Ovary (tissue), 9 donors: ENCODE results near the gene CELA2A. TPM values are rescaled to one million over a fixed set of nuclear protein-coding genes. Genes with fewer than 3 reads are reported as not detected.

Experiments used
- DNase-seq, 5 donors: peaks; one replicate each; pipeline ENCODE4 v3.0.0-alpha.2; 2019 to 2020
- H3K27ac ChIP-seq, 2 donors: fragments of 200-600 bp; one replicate each; pipeline versions ENCODE4 v1.5.1 to v1.8.0; 2019 to 2022
- H3K27me3 ChIP-seq: fragments of 200-600 bp; one replicate; pipeline ENCODE4 v1.8.0; 2022
- H3K36me3 ChIP-seq: fragments of 200-600 bp; sonication (generic); one replicate; pipeline ENCODE4 v1.5.1; 2019
- H3K4me1 ChIP-seq: one replicate; pipeline ENCODE4 v1.8.1; 2013; ENCODE audit warnings: mild to moderate bottlenecking, moderate library complexity; ENCODE audit not compliant: insufficient read depth
- H3K4me3 ChIP-seq: fragments of 200-600 bp; sonication (generic); one replicate; pipeline ENCODE4 v1.5.1; 2017
- H3K9me3 ChIP-seq, 2 donors: fragments of 200-600 bp in 1 of 2; sonication (generic) in 1 of 2; one replicate each; pipeline versions ENCODE4 v1.5.1 to v1.8.1; 2013 to 2019; ENCODE audit warnings: mild to moderate bottlenecking in 1 of 2, moderate library complexity in 1 of 2
- CTCF ChIP-seq, 3 donors: fragments of 450-650 bp in 2 of 3; fragments of 200-600 bp in 1 of 3; IDR thresholded peaks; one replicate each; pipeline versions ENCODE4 v1.5.1 to v1.8.0; 2016 to 2022; ENCODE audit warnings: antibody characterized with exemption in 3 of 3, mild to moderate bottlenecking in 1 of 3
- EP300 ChIP-seq: sonication (generic); formaldehyde crosslinking; IDR thresholded peaks from one replicate; pipeline ENCODE4 v1.6.1; 2017; ENCODE audit warnings: antibody characterized with exemption
- POLR2A ChIP-seq: fragments of 450-650 bp; IDR thresholded peaks from one replicate; pipeline ENCODE4 v1.6.1; 2017; ENCODE audit warnings: antibody characterized with exemption, mild to moderate bottlenecking, moderate library complexity
- WGBS, 3 donors: extraction: QIAGEN DNeasy Blood & Tissue Kit in 1 of 3; methylation state at CpG; one replicate each; pipeline versions ENCODE4 v1.1.5 to v1.1.7; 2013 to 2017; 5-methylcytosine and 5-hydroxymethylcytosine counted together
- intact Hi-C, 4 donors: fragments of 100-400 bp; cut with DNase I; formaldehyde crosslinking; loops; one replicate each; pipeline versions ENCODE4 v1.11.0 to v1.15.1; 2022 to 2023
- polyA plus RNA-seq, 2 donors: library from polyadenylated mRNA; stranded (reverse); fragments of 200-250 nt in 1 of 2; fragments of 350-450 nt in 1 of 2; fragmentation: Illumina TruSeq in 1 of 2; extraction: RNeasy Lipid Tissue Mini Kit (QIAGEN cat#74804) in 1 of 2; gene quantifications; one replicate each; pipeline ENCODE4 v1.2.3, GENCODE V29; 2013 to 2014
- total RNA-seq, 7 donors: library from RNA; depleted of rRNA in 2 of 7; stranded (reverse); fragments of >200 nt in 2 of 7; fragmentation: NEBNext Ultra II Directional in 3 of 7; extraction: Animal tissue kit (Norgen Biotek cat#: 25700) in 3 of 7; gene quantifications; one replicate each; pipeline versions ENCODE4 v1.1.0 to v1.2.4, GENCODE V29; 2016 to 2023
- donor health status: DM: no; HTN: no; CAD: no; lungs with moderate emphysema.
- donor health status: DM: no; HTN: no; CAD: no.
- donor health status: Bipolar disorder and iron deficiency.
- donor health status: DM: yes; HTN: yes; CAD: no.
- donor health status: DM: no; HTN: no; CAD: no.
- donor health status: DM: yes; HTN: yes; CAD: no.

CELA2A gene
- total and polyA plus RNA-seq, 9 donors = 0.92 to 9.4 (median 5.0) TPM; not detected in 5

GRCh38 chr1:15412843-15413242 is 43.7 kb upstream of the CELA2A start:
- Histone ChIP-seq H3K9me3 (no peaks in the 10 kb centered on the region), H3K27me3 (no peaks in the 10 kb centered on the region), H3K4me1 (peaks cover 17% of the 10 kb centered on the region), H3K36me3 (no peaks in the 10 kb centered on the region), H3K27ac (no peak overlapping the region), H3K4me3 (no peak overlapping the region)
- intact Hi-C loops = no loop called here
- peak in 1 of 5 donors; percentile 30 for DNase-seq
- 81 to 91% (median 88%) methylated on average over 11 of the region's 11 CpGs for WGBS, 3 donors
- TF ChIP-seq POLR2A = no peak
- TF ChIP-seq EP300 = no peak
- no peak for TF ChIP-seq CTCF (IDR thresholded peaks at IDR 0.05)

GRCh38 chr1:15413563-15414444 is 42.7 kb upstream of the CELA2A start:
- H3K9me3 ChIP-seq = no peaks in the 10 kb centered on the region
- no peaks in the 10 kb centered on the region for H3K27me3 ChIP-seq
- no peak for DNase-seq
- no peak for TF ChIP-seq EP300
- no peak for TF ChIP-seq CTCF (IDR thresholded peaks at IDR 0.05)
- TF ChIP-seq POLR2A = no peak
- H3K4me3 ChIP-seq = no peak overlapping the region
- H3K4me1 ChIP-seq = peaks cover 17% of the 10 kb centered on the region
- H3K36me3 ChIP-seq = no peaks in the 10 kb centered on the region
- WGBS, 3 donors = 93 to 97% (median 95%) methylated on average over 20 of the region's 20 CpGs
- H3K27ac ChIP-seq = no peak overlapping the region
- intact Hi-C loops = no loop called here

GRCh38 chr1:15414445-15414983 is 42.0 kb upstream of the CELA2A start:
- no peak for DNase-seq
- intact Hi-C loops = no loop called here
- 93 to 97% (median 93%) methylated on average over 10 of the region's 10 CpGs for WGBS, 3 donors

More at GRCh38 chr1:15414445-15414983, 42.0 kb upstream of the CELA2A start:
- Histone ChIP-seq H3K27ac (no peak overlapping the region), H3K4me1 (peaks cover 15% of the 10 kb centered on the region), H3K27me3 (no peaks in the 10 kb centered on the region), H3K4me3 (no peak overlapping the region), H3K36me3 (no peaks in the 10 kb centered on the region), H3K9me3 (no peaks in the 10 kb centered on the region)
- TF ChIP-seq EP300 (no peak), CTCF (IDR thresholded peaks at IDR 0.05) (no peak), POLR2A (no peak)
